Suprapubic skin (tissue), 4 donors: Measurements from ENCODE around the gene TGFBRAP1. TPM values are rescaled to one million over a fixed set of nuclear protein-coding genes. Genes with fewer than 3 reads are reported as not detected.

Source experiments
- DNase-seq, 2 donors: peaks; one replicate each; pipeline ENCODE4 v3.0.0-alpha.2; 2019; ENCODE audit warnings: low spot score in 2 of 2
- H3K27ac ChIP-seq: fragments of 200-600 bp; sonication (generic); one replicate; pipeline ENCODE4 v1.5.1; 2019
- H3K27me3 ChIP-seq: fragments of 200-600 bp; sonication (generic); one replicate; pipeline ENCODE4 v1.5.1; 2019
- H3K36me3 ChIP-seq: fragments of 200-600 bp; sonication (generic); one replicate; pipeline ENCODE4 v1.5.1; 2019
- H3K4me1 ChIP-seq: fragments of 200-600 bp; sonication (generic); one replicate; pipeline ENCODE4 v1.5.1; 2019
- H3K4me3 ChIP-seq: fragments of 200-600 bp; sonication (generic); one replicate; pipeline ENCODE4 v1.5.1; 2019; ENCODE audit warnings: mild to moderate bottlenecking
- H3K9me3 ChIP-seq: fragments of 200-600 bp; sonication (generic); one replicate; pipeline ENCODE4 v1.5.1; 2019
- EP300 ChIP-seq: sonication (generic); formaldehyde crosslinking; IDR thresholded peaks from one replicate; pipeline ENCODE4 v1.6.1; 2017; ENCODE audit warnings: antibody characterized with exemption
- POLR2A ChIP-seq, 2 donors: fragments of 450-650 bp; IDR thresholded peaks; one replicate each; pipeline ENCODE4 v1.6.1; 2017; ENCODE audit warnings: antibody characterized with exemption in 2 of 2, mild to moderate bottlenecking in 2 of 2, moderate library complexity in 2 of 2
- POLR2AphosphoS5 ChIP-seq, 3 donors: sonication (generic); formaldehyde crosslinking; IDR thresholded peaks; one replicate each; pipeline ENCODE4 v1.6.1; 2017; ENCODE audit warnings: antibody characterized with exemption in 3 of 3
- WGBS: methylation state at CpG from one replicate; pipeline ENCODE4 v1.1.5; 2018; 5-methylcytosine and 5-hydroxymethylcytosine counted together
- total RNA-seq, 4 donors: library from RNA; depleted of rRNA; stranded (reverse); fragments of >200 nt; gene quantifications; one replicate each; pipeline ENCODE4 v1.1.0, GENCODE V29; 2016
- TF ChIP-seq, protein P1 (sequence below), 2 donors: fragments of 200-600 bp in 1 of 2; fragments of 450-650 bp in 1 of 2; sonication (generic) in 1 of 2; IDR thresholded peaks; one replicate each; pipeline ENCODE4 v1.5.1; 2016 to 2019; ENCODE audit warnings: antibody characterized with exemption in 2 of 2, mild to moderate bottlenecking in 1 of 2, moderate library complexity in 1 of 2

Gene TGFBRAP1
- total RNA-seq, 4 donors from 2014 or later, result 31.0 to 38.1 (median 36.9) TPM

DNA sequence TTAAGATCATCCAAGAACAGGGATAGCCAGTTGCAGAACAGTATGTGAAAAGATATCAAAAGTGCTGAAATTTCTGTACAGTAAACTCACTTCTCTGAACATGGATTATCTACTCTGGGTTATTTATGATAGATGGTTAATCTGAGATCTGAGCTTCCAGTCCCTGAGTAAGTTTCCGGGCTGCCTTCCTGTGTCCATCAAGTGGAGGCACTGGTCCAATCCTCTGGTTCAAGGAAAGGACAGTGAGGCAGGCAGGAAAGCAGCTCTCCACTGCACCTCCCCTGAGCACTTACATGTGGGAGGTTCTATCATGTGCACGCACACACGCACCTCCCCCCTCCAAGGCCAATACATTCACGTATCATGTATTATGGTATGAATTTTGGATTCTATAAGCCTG is 55.5 kb downstream of the TGFBRAP1 start:
- Histone ChIP-seq H3K4me3 (no peak overlapping the region), H3K9me3 (no peaks in the 10 kb centered on the region), H3K4me1 (no peaks in the 10 kb centered on the region), H3K36me3 (peaks cover 94% of the 10 kb centered on the region), H3K27ac (no peak overlapping the region), H3K27me3 (no peaks in the 10 kb centered on the region)
- WGBS, result 86% methylated on average over 4 of the region's 4 CpGs
- TF ChIP-seq POLR2A (IDR thresholded peaks at IDR 0.05) (no peak), EP300 (no peak), POLR2AphosphoS5 (IDR thresholded peaks at IDR 0.05) (no peak)
- TF ChIP-seq, protein P1, sequence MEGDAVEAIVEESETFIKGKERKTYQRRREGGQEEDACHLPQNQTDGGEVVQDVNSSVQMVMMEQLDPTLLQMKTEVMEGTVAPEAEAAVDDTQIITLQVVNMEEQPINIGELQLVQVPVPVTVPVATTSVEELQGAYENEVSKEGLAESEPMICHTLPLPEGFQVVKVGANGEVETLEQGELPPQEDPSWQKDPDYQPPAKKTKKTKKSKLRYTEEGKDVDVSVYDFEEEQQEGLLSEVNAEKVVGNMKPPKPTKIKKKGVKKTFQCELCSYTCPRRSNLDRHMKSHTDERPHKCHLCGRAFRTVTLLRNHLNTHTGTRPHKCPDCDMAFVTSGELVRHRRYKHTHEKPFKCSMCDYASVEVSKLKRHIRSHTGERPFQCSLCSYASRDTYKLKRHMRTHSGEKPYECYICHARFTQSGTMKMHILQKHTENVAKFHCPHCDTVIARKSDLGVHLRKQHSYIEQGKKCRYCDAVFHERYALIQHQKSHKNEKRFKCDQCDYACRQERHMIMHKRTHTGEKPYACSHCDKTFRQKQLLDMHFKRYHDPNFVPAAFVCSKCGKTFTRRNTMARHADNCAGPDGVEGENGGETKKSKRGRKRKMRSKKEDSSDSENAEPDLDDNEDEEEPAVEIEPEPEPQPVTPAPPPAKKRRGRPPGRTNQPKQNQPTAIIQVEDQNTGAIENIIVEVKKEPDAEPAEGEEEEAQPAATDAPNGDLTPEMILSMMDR (IDR thresholded peaks at IDR 0.05), result no peak
- DNase-seq, result no peak

DNA sequence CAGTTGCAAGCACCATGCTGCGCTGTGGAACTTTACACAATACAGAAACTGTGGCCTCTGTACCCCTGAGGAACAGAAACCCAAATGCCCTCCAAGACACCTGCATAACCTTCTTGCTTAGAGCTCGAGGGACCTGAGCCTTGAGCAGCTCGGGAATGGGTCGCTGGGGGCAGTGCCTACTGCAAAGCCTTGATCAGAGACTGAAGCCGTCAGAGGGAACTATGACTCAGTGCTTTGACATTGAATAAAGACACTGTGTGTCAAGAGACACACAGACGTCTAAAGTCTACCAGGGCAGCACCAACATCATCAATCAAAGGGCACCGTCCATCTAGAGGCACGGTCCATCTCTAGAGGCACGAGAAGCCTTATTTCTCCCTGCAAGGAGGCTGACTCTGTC is 57.4 kb downstream of the TGFBRAP1 start:
- Histone ChIP-seq H3K27ac (no peak overlapping the region), H3K27me3 (no peaks in the 10 kb centered on the region), H3K9me3 (no peaks in the 10 kb centered on the region), H3K36me3 (peaks cover 98% of the 10 kb centered on the region), H3K4me1 (no peaks in the 10 kb centered on the region), H3K4me3 (no peak overlapping the region)
- DNase-seq, result no peak
- TF ChIP-seq EP300, result no peak
- TF ChIP-seq, protein P1 (IDR thresholded peaks at IDR 0.05), result no peak
- no peak for TF ChIP-seq POLR2AphosphoS5 (IDR thresholded peaks at IDR 0.05)
- TF ChIP-seq POLR2A (IDR thresholded peaks at IDR 0.05), result no peak
- whole genome bisulfite sequencing, result 85% methylated on average over 9 of the region's 9 CpGs

DNA sequence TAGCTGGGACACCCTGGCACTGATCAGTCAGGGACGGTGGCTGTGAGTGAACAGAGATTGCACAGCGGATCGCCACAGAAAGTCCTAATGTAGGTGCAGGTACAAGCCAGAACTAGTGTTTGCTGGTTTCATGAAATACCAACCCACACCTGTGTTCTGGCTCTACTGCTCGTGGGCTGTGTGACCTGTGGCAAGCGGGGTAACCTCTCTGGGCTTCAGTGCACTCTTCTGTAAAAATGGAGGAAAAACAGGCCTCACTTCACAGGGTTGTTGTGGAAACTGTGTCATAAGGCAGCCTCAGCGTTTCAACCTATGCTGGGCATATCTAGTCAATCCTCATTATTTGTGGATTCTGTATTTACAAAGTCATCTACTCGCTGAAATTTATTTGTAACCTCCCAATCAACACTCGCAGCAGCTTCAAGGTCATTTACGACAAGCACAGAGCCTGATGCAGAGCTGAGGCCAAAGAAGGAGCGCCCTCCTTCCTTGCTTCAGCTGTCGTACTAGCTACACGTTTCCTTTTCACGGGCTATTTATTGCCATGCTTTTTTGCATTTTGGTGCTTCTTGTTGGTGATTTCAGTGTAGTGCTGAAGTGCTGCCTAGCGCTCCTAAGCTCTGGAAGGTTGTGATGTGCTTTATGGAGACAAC is 58.0 kb downstream of the TGFBRAP1 start:
- Histone ChIP-seq H3K27ac (no peak overlapping the region), H3K27me3 (no peaks in the 10 kb centered on the region), H3K9me3 (no peaks in the 10 kb centered on the region), H3K4me3 (no peak overlapping the region), H3K4me1 (no peaks in the 10 kb centered on the region), H3K36me3 (peaks cover 98% of the 10 kb centered on the region)
- no peak for TF ChIP-seq POLR2AphosphoS5 (IDR thresholded peaks at IDR 0.05)
- no peak for TF ChIP-seq EP300
- TF ChIP-seq, protein P1 (IDR thresholded peaks at IDR 0.05), result no peak
- TF ChIP-seq POLR2A (IDR thresholded peaks at IDR 0.05), result no peak
- no peak for DNase-seq
- 93% methylated on average over 14 of the region's 14 CpGs for WGBS

DNA sequence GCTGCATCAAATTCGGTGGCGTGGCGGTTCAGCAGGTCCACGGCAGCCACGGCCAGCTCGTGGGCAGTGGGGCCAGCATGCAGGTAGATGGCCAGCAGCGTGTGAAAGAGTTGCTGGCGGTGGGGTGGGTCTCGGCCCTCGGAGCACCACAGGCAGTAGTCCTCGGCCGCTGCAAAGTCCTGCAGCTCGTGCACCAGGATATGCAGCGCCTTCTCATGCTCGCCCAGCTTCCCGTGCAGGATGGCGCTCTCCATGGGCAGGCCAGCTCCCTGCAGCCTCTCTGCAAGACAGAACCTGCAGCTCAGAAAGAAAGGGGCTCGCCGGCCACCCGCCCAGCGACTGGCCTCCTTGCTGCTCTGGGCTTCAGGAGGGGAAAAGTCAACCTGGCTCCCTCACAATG is 60.1 kb downstream of the TGFBRAP1 start:
- 93% methylated on average over 16 of the region's 21 CpGs for WGBS

DNA sequence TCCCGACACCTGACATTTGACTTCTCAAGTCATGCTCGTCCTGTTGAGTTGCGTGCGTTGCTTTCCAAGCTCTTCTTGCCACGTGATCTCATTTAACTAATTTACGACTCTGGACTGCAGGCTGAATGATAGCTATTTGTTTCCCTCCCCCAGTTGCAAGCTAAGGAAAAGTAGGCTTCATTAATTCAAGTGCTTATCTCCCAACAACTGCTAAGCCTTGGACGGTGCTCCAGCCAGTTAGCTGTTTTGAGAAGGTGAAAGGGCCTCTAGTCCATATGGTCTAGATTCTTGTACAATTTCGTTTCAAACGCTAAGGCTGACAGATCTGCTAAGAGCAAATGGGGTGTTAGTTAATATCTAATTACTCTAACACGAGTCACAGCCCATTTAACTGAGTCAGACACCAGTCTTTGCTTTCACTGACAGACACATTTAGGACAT is 66.9 kb downstream of the TGFBRAP1 start:
- no peak overlapping the region for H3K27ac ChIP-seq
- TF ChIP-seq POLR2AphosphoS5 (IDR thresholded peaks at IDR 0.05), result no peak
- no peak for TF ChIP-seq EP300
- no peak for TF ChIP-seq POLR2A (IDR thresholded peaks at IDR 0.05)
- TF ChIP-seq, protein P1 (IDR thresholded peaks at IDR 0.05), result no peak
- peaks cover 30% of the 10 kb centered on the region for H3K36me3 ChIP-seq
- H3K4me3 ChIP-seq, result no peak overlapping the region
- 70% methylated on average over 10 of the region's 10 CpGs for WGBS
- H3K9me3 ChIP-seq, result no peaks in the 10 kb centered on the region
- H3K4me1 ChIP-seq, result no peaks in the 10 kb centered on the region
- H3K27me3 ChIP-seq, result no peaks in the 10 kb centered on the region
- no peak for DNase-seq

More for the DNA sequence above, 60.1 kb downstream of the TGFBRAP1 start:
- no peaks in the 10 kb centered on the region for H3K27me3 ChIP-seq
- H3K27ac ChIP-seq, result no peak overlapping the region
- no peaks in the 10 kb centered on the region for H3K9me3 ChIP-seq
- TF ChIP-seq EP300, result no peak
- TF ChIP-seq, protein P1 (IDR thresholded peaks at IDR 0.05), result no peak
- no peak for TF ChIP-seq POLR2AphosphoS5 (IDR thresholded peaks at IDR 0.05)
- no peak for TF ChIP-seq POLR2A (IDR thresholded peaks at IDR 0.05)
- no peak overlapping the region for H3K4me3 ChIP-seq
- no peak for DNase-seq
- no peaks in the 10 kb centered on the region for H3K4me1 ChIP-seq
- H3K36me3 ChIP-seq, result peaks cover 92% of the 10 kb centered on the region
